ENCODE results near the gene NFATC3. TPM values are rescaled to one million over a fixed set of nuclear protein-coding genes. Genes with fewer than 3 reads are reported as not detected.

NFATC3 gene
- polyA plus RNA-seq, 3 donors = 14.3 to 21.8 (median 15.8) TPM

DNA sequence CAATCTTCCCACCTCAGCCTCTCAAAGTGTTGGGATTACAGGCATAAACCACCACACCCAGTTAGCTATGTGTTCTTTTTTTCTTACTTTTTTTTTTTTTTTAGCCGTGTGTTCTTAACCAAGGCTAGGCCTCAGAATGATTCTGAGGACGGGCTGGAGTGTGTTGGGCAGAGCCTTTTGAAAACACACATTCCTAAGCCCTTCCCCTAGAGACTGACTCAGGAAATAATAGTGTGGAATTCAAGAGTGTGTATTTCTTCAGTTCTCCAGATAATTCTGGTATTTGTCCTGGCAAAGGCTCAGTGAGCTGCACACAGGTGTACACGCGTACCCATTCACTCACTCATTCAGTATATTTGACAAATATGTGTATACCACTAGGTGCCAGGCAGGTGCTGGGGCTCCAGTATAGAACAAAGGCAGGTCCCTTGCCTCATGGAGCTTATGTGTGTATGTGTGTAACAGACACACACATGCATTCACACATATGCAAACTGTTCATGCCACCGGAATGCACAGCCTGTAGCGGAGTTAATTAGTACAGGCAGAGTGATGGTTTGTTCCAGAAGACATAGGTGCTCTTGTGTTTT is 19.4 kb upstream of the NFATC3 start:
- Mint-ChIP-seq H3K4me3 (no peak overlapping the region), H3K9me3 (no peaks in the 10 kb centered on the region), H3K4me1 (peaks cover 60% of the 10 kb centered on the region), H3K36me3 (peaks cover 49 to 77% of the 10 kb centered on the region in 2 donors), H3K27me3 (ENCODE audit: low read depth in 3 of 3) (peaks cover 0 to 4% (median 0%) of the 10 kb centered on the region in 3 donors), H3K27ac (no peak overlapping the region)
- Histone ChIP-seq H3K27ac (ENCODE audit: low read depth in 1 of 2, low read length in 2 of 2) (peak overlapping the region; percentile 77 to 90), H3K9ac (ENCODE audit: insufficient read depth, low read length, poor library complexity, severe bottlenecking) (no peak overlapping the region), H3K4me1 (ENCODE audit: control insufficient read depth in 1 of 2, insufficient read depth in 2 of 2, low read length in 2 of 2) (peaks cover 57 to 59% of the 10 kb centered on the region in 2 donors), H3K9me3 (replicated peaks in 1 of 2; ENCODE audit: control insufficient read depth in 1 of 2, insufficient read depth in 1 of 2, low read length in 2 of 2) (no peaks in the 10 kb centered on the region), H3K27me3 (ENCODE audit: control insufficient read depth in 2 of 2, insufficient read depth in 2 of 2, low read length in 2 of 2) (no peaks in the 10 kb centered on the region), H4K20me1 (ENCODE audit: insufficient read depth, low read length) (no peaks in the 10 kb centered on the region), H2AFZ (ENCODE audit: insufficient read depth, low read depth, low read length, poor library complexity, severe bottlenecking) (no peak overlapping the region), H3K79me2 (ENCODE audit: insufficient read depth, low read length) (no peaks in the 10 kb centered on the region), H3K36me3 (replicated peaks in 1 of 2; ENCODE audit: control insufficient read depth in 1 of 2, insufficient read depth in 2 of 2, low read length in 2 of 2) (peaks cover 35 to 72% of the 10 kb centered on the region in 2 donors), H3K4me2 (replicated peaks; ENCODE audit: extremely low read depth, low read length, poor library complexity, severe bottlenecking) (no peak overlapping the region), H3K4me3 (replicated peaks in 1 of 3; ENCODE audit: low read depth in 2 of 3, low read length in 3 of 3) (no peak overlapping the region)
- WGBS (ENCODE audit: insufficient coverage) = 100% methylated on average over 1 of the region's 6 CpGs
- intact Hi-C loops (cut with micrococcal nuclease) = loop anchor here (2.0 to 10.0 kb wide), 2 partner anchors 183 to 241 kb away; no protein-coding TSS in a partner anchor
- TF ChIP-seq, protein P1, sequence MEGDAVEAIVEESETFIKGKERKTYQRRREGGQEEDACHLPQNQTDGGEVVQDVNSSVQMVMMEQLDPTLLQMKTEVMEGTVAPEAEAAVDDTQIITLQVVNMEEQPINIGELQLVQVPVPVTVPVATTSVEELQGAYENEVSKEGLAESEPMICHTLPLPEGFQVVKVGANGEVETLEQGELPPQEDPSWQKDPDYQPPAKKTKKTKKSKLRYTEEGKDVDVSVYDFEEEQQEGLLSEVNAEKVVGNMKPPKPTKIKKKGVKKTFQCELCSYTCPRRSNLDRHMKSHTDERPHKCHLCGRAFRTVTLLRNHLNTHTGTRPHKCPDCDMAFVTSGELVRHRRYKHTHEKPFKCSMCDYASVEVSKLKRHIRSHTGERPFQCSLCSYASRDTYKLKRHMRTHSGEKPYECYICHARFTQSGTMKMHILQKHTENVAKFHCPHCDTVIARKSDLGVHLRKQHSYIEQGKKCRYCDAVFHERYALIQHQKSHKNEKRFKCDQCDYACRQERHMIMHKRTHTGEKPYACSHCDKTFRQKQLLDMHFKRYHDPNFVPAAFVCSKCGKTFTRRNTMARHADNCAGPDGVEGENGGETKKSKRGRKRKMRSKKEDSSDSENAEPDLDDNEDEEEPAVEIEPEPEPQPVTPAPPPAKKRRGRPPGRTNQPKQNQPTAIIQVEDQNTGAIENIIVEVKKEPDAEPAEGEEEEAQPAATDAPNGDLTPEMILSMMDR (IDR thresholded peaks at IDR 0.05) = no peak
- no peak for DNase-seq

DNA sequence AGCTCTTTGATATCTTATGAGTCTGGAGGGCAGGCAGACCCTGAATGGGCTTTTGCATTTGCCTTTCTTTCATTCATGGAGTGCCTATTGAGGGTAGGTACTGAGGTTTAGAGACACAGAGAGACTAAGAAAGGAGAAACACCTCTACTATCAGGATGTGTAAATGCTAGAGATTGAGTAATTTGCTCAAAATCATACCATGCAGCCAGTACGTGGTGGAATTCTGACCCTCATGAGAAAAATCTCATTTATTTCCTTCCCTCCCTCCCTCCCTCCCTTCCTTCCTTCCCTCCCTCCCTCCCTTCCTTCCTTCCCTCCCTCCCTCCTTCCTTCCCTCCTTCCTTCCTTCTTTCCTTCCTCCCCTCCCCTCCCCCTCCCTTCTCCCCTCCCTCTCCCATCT is 18.4 kb upstream of the NFATC3 start:
- Histone ChIP-seq H3K4me3 (replicated peaks in 1 of 3; ENCODE audit: low read depth in 2 of 3, low read length in 3 of 3) (no peak overlapping the region), H3K4me1 (ENCODE audit: control insufficient read depth in 1 of 2, insufficient read depth in 2 of 2, low read length in 2 of 2) (peaks cover 47 to 50% of the 10 kb centered on the region in 2 donors), H2AFZ (ENCODE audit: insufficient read depth, low read depth, low read length, poor library complexity, severe bottlenecking) (no peak overlapping the region), H3K27me3 (ENCODE audit: control insufficient read depth in 2 of 2, insufficient read depth in 2 of 2, low read length in 2 of 2) (no peaks in the 10 kb centered on the region), H3K9me3 (replicated peaks in 1 of 2; ENCODE audit: control insufficient read depth in 1 of 2, insufficient read depth in 1 of 2, low read length in 2 of 2) (no peaks in the 10 kb centered on the region), H3K36me3 (replicated peaks in 1 of 2; ENCODE audit: control insufficient read depth in 1 of 2, insufficient read depth in 2 of 2, low read length in 2 of 2) (peaks cover 45 to 72% of the 10 kb centered on the region in 2 donors), H3K4me2 (replicated peaks; ENCODE audit: extremely low read depth, low read length, poor library complexity, severe bottlenecking) (no peak overlapping the region), H3K27ac (ENCODE audit: low read depth in 1 of 2, low read length in 2 of 2) (peak overlapping the region in 1 of 2 donors; percentile 90), H3K79me2 (ENCODE audit: insufficient read depth, low read length) (no peaks in the 10 kb centered on the region), H3K9ac (ENCODE audit: insufficient read depth, low read length, poor library complexity, severe bottlenecking) (no peak overlapping the region), H4K20me1 (ENCODE audit: insufficient read depth, low read length) (no peaks in the 10 kb centered on the region)
- no peaks in the 10 kb centered on the region for H3K9me3 Mint-ChIP-seq
- TF ChIP-seq, protein P1 (IDR thresholded peaks at IDR 0.05) = no peak
- DNase-seq = no peak
- H3K27me3 Mint-ChIP-seq (ENCODE audit: low read depth in 3 of 3) = peaks cover 0 to 4% (median 0%) of the 10 kb centered on the region in 3 donors
- H3K4me1 Mint-ChIP-seq = peaks cover 51% of the 10 kb centered on the region
- H3K27ac Mint-ChIP-seq = no peak overlapping the region
- no CpG with 5 or more reads among the region's 1 CpG for WGBS (ENCODE audit: insufficient coverage)
- no peak overlapping the region for H3K4me3 Mint-ChIP-seq
- peaks cover 54 to 77% of the 10 kb centered on the region in 2 donors for H3K36me3 Mint-ChIP-seq
- intact Hi-C loops (cut with micrococcal nuclease) = loop anchor here in 1 of 2 donors (10.0 kb wide), 1 partner anchor 242 kb away; no protein-coding TSS in a partner anchor

Data from CD14-positive monocyte (primary cell).